Activated CD4-positive, alpha-beta T cell treated with anti-CD3 and anti-CD28 coated beads, Interleukin-2, amount 10 ng/mL, durations not matched to agents 7 days and 5 days (primary cell): ENCODE measurements around the gene HORMAD2. TPM values are rescaled to one million over a fixed set of nuclear protein-coding genes. Genes with fewer than 3 reads are reported as not detected.
"Not testable (repeated sequence)": the region's sequence is repeated elsewhere in the genome, so short reads cannot be mapped to it uniquely, and the experiment has no call there.

Source experiments
- CTCF ChIA-PET: fragments of 350-600 bp; sonication (Branson Sonifier 250); formaldehyde crosslinking; loops from one replicate; lab custom pipeline; 2021; ENCODE audit warnings: antibody characterized with exemption; lab: Charles Lee
- POLR2A ChIA-PET: fragments of 350-600 bp; sonication (Branson Sonifier 250); formaldehyde crosslinking; loops from one replicate; lab custom pipeline; 2021; ENCODE audit warnings: antibody characterized with exemption; lab: Charles Lee
- DNase-seq: peaks from one replicate; pipeline ENCODE4 v3.0.0-alpha.2; 2020
- H3K27ac Mint-ChIP-seq: one replicate; pipeline ENCODE4 v1.8.0; 2021; ENCODE audit warnings: mild to moderate bottlenecking, moderate library complexity, mixed read lengths
- H3K27me3 Mint-ChIP-seq: one replicate; pipeline ENCODE4 v1.8.0; 2021; ENCODE audit warnings: mixed read lengths
- H3K36me3 Mint-ChIP-seq: one replicate; pipeline ENCODE4 v1.8.0; 2021; ENCODE audit warnings: low read depth, mixed read lengths
- H3K4me1 Mint-ChIP-seq: one replicate; pipeline ENCODE4 v1.8.0; 2021; ENCODE audit warnings: mixed read lengths
- H3K4me3 Mint-ChIP-seq: one replicate; pipeline ENCODE4 v1.8.0; 2021; ENCODE audit warnings: mild to moderate bottlenecking, moderate library complexity, mixed read lengths
- H3K9me3 Mint-ChIP-seq: one replicate; pipeline ENCODE4 v1.8.0; 2021; ENCODE audit warnings: mixed read lengths
- total RNA-seq, 2 experiments: library from RNA; stranded (reverse); gene quantifications; one replicate each; pipeline ENCODE4 v1.2.3, GENCODE V29; 2021

The HORMAD2 gene
- total RNA-seq, 2 experiments from 2014 or later: not detected

DNA sequence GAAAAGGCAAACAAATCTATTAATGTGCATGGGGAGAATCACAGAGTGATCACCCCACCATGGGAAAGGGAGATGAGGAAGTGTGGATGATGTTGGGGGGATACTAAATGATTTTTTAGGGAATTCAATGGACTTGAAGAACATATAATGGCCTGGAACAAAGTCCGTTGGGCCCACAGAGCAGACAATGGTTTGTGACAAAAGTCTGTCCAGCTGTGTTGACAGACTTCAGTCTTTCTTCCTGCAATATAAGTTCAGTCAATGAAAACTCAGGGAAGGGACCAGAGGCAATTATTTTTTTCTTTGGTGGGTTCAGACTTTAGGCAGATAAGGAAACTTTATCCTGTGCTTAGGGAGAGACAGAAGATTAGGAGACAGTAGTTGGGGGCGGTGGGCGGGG, 18.0 kb upstream of the HORMAD2 start:
- Mint-ChIP-seq H3K9me3 (peaks cover 14% of the 10 kb centered on the region), H3K36me3 (peaks cover 3% of the 10 kb centered on the region), H3K4me3 (no peak overlapping the region), H3K27me3 (peaks cover 34% of the 10 kb centered on the region), H3K27ac (no peak overlapping the region), H3K4me1 (no peaks in the 10 kb centered on the region)
- no peak for DNase-seq
- CTCF ChIA-PET: no interaction called here
- POLR2A ChIA-PET: no interaction called here

DNA sequence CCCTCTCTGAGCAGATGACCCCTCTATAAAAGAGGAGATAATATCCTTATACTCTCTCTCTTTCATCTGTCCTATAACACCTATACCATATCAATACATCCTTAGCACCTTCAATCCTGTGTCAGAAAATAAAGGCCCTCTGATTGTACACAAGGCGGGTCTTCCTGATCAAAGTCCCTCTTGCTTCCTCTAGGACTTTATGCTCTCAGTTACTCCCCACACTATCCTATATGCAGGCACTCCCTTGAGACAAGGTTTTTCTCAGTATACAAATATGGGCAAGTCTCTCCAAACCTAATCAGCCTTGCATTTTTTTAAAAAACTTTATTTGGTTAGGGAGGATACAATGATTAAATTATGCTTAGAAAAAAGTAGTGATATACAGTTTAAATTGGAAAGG, 17.3 kb upstream of the HORMAD2 start:
- Mint-ChIP-seq H3K27ac (no peak overlapping the region), H3K27me3 (peaks cover 32% of the 10 kb centered on the region), H3K4me3 (no peak overlapping the region), H3K9me3 (peaks cover 11% of the 10 kb centered on the region), H3K36me3 (peaks cover 3% of the 10 kb centered on the region), H3K4me1 (no peaks in the 10 kb centered on the region)
- POLR2A ChIA-PET: no interaction called here
- no peak for DNase-seq
- CTCF ChIA-PET: no interaction called here

DNA sequence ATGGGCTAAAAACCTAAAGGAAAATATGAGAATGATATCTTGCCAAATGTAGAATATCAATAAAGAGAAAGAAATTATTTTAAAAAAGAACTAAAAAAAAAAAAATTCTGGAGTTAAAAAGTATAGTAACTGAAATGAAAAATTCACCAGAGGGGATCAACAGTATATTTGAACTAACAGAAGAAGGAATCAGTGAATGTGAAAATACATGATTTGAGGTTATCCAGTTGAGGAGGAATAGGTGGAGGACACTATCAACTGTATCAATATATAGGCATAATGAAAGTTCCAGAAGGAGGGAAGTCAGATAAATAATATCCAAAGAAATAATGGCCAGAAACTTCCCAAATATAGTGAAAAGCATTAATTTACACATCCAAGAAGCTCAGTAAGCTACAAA, 16.1 kb upstream of the HORMAD2 start:
- DNase-seq: no peak
- ChIA-PET POLR2A (no interaction called here), CTCF (interaction anchor here (1.6 kb wide), 1 partner anchor 13 kb away, joined by 4 read pairs; no protein-coding TSS in a partner anchor)
- Mint-ChIP-seq H3K9me3 (peaks cover 11% of the 10 kb centered on the region), H3K27me3 (peaks cover 30% of the 10 kb centered on the region), H3K36me3 (peaks cover 3% of the 10 kb centered on the region), H3K4me3 (no peak overlapping the region), H3K27ac (no peak overlapping the region), H3K4me1 (no peaks in the 10 kb centered on the region)

DNA sequence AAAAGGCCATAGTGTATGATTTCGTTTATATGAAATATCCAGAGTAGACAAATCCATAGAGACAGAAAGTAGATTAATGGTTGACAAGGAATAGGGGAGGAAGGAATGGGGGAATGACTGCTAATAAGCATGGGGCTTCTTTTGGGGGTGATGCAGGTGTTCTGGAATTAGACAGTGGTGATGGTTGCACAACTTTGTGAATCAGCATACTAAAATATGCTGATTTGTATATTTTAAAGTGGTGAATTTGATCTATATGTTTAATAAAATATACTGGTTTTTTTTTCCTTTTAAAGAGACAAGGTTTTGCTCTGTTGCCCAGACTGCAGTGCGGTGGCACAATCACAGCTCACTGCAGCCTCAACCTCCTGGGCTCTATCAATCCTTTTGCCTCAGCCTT, 6.5 kb upstream of the HORMAD2 start:
- POLR2A ChIA-PET: no interaction called here

DNA sequence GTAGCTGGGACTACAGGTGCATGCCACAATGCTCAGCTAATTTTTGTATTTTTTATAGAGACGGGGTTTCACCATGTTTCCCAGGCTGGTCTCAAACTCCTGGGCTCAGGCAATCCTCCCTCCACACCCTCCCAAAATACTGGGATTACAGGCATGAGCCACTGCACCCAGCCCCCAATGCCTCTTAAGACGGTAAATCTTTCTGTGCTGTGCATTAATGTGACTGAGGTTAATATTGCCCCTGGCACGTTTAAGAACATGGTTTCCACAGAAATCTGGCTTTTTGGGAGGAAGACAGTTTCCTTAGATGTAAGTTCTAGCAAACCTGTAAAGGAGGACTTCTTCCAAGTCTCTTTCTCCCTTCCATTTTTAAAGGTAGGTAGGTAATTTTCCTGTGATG, 6.1 kb upstream of the HORMAD2 start:
- H3K4me1 Mint-ChIP-seq: peaks cover 10% of the 10 kb centered on the region
- POLR2A ChIA-PET: no interaction called here
- H3K9me3 Mint-ChIP-seq: no peaks in the 10 kb centered on the region
- CTCF ChIA-PET: no interaction called here
- DNase-seq: no peak
- no peak overlapping the region for H3K4me3 Mint-ChIP-seq
- peaks cover 30% of the 10 kb centered on the region for H3K27me3 Mint-ChIP-seq
- H3K27ac Mint-ChIP-seq: no peak overlapping the region
- no peaks in the 10 kb centered on the region for H3K36me3 Mint-ChIP-seq

More for the DNA sequence above, 6.5 kb upstream of the HORMAD2 start:
- Mint-ChIP-seq H3K9me3 (no peaks in the 10 kb centered on the region), H3K4me3 (no peak overlapping the region), H3K36me3 (no peaks in the 10 kb centered on the region), H3K4me1 (peaks cover 6% of the 10 kb centered on the region), H3K27me3 (peaks cover 30% of the 10 kb centered on the region), H3K27ac (no peak overlapping the region)
- DNase-seq: no peak
- CTCF ChIA-PET: no interaction called here

DNA sequence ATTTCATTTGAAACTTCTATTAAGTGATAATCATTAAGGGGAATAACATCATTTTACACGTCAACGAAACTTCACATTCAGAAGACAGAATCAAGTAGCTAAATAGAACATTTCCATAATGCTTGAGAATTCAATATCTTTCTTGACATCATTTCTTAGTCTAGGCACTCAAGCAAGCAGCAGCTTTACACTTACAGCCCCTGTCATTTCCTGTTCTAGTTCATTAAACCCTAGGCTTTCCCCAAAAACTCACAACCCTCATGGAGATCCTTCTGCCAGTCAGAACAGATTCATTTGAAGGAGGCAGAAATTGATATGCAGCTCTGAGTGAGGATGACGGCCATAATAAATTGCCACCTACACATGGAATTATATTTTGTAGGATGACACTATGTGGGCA, 5.3 kb upstream of the HORMAD2 start:
- CTCF ChIA-PET: interaction anchor here (0.6 to 1.1 kb wide), 3 partner anchors 10 to 181 kb away, joined by 3 to 5 read pairs (median 3); no protein-coding TSS in a partner anchor

DNA sequence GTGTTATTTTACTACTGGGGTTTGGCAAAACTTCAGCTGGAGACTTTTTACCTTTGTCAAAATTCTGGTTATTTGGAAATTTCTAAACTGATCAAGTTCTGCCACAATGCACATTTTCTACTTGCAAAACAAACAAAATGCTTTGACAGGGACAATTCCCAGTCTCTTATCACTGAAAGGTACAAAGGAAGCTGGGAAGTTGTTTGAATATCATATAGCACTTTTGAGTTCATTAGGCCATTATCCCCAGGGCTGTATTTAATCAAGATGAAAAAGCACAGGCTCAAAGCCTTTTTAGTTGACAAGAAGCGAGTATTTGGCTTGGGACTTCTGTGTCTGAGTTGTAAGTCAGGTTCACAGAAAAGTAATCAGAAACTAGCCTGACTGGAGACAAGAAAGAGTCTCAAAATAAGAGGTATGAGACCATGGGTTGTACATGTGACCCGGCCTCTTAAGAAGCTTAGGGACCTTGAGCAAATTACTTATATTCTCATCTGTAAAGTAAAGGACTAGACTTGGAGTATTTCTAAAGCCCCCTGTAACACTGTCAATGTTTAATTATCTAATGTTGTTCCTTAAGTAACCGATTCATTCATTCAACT, 2.9 kb upstream of the HORMAD2 start:
- CTCF ChIA-PET: interaction anchor here (0.6 to 1.2 kb wide), 2 partner anchors 12 to 210 kb away, joined by 3 read pairs; no protein-coding TSS in a partner anchor

More for the DNA sequence above, 5.3 kb upstream of the HORMAD2 start:
- no peaks in the 10 kb centered on the region for H3K9me3 Mint-ChIP-seq
- POLR2A ChIA-PET: interaction anchor here (0.6 kb wide), 1 partner anchor 498 kb away, joined by 4 read pairs; no protein-coding TSS in a partner anchor
- no peak overlapping the region for H3K27ac Mint-ChIP-seq
- no peak overlapping the region for H3K4me3 Mint-ChIP-seq
- no peak for DNase-seq
- peaks cover 11% of the 10 kb centered on the region for H3K4me1 Mint-ChIP-seq
- peaks cover 27% of the 10 kb centered on the region for H3K27me3 Mint-ChIP-seq
- no peaks in the 10 kb centered on the region for H3K36me3 Mint-ChIP-seq

DNA sequence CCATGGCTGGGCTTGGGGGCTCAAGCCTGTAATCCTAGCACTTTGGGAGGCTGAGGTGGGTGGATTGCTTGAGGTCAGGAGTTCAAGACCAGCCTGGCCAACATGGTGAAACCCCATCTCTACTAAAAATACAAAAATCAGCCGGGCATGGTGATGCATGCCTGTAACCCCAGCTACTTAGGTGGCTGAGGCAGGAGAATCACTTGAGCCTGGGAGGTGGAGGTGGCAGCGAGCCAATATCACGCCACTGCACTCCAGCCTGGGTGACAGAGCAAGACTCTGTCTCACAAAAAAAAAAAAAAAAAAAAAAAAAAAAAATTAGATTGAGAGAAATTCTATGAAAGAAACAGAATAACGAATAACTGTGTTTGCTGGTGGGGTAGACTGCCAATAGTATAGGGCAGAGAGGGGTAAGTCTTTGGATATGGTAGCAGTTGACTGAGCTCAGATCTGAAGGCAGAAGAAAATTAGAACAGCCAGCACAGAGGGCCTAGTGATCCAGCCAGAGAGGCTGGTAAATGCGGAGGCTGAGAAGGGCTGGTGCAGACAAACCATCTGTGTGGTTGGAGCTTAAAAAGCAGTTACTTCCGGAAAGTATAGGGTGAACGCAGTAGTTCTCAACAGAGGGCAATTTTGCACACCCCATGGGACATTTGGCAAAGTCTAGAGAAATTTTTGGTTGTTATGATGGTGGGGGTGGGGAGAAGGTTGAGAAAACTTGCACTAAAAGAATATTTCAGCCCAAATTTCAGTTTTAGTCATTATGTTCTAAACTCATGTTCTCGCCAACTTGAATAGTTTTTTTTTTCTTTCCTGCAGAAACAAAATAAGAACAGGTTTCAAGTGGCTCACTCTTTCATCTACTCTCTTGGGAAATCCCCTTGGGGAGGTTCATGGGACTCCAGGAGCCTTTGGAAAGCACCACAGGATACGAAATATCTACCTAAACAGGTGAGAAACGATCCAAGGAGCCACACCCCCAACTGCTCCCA, 1.6 kb upstream of the HORMAD2 start:
- H3K4me3 Mint-ChIP-seq: no peak overlapping the region
- peaks cover 11% of the 10 kb centered on the region for H3K4me1 Mint-ChIP-seq
- ChIA-PET CTCF (interaction anchor here (0.6 kb wide), 1 partner anchor 12 kb away, joined by 4 read pairs; no protein-coding TSS in a partner anchor), POLR2A (no interaction called here)
- peak; percentile 26 for DNase-seq
- no peaks in the 10 kb centered on the region for H3K9me3 Mint-ChIP-seq
- H3K27me3 Mint-ChIP-seq: peaks cover 18% of the 10 kb centered on the region
- peak overlapping the region; percentile 61 for H3K27ac Mint-ChIP-seq
- H3K36me3 Mint-ChIP-seq: no peaks in the 10 kb centered on the region

More for the DNA sequence above, 2.9 kb upstream of the HORMAD2 start:
- POLR2A ChIA-PET: interaction anchor here (0.5 kb wide), 1 partner anchor 407 kb away, joined by 3 read pairs; no protein-coding TSS in a partner anchor
- H3K36me3 Mint-ChIP-seq: no peaks in the 10 kb centered on the region
- peaks cover 11% of the 10 kb centered on the region for H3K4me1 Mint-ChIP-seq
- no peaks in the 10 kb centered on the region for H3K9me3 Mint-ChIP-seq
- H3K4me3 Mint-ChIP-seq: no peak overlapping the region
- no peak overlapping the region for H3K27ac Mint-ChIP-seq
- peaks cover 21% of the 10 kb centered on the region for H3K27me3 Mint-ChIP-seq
- DNase-seq: no peak

DNA sequence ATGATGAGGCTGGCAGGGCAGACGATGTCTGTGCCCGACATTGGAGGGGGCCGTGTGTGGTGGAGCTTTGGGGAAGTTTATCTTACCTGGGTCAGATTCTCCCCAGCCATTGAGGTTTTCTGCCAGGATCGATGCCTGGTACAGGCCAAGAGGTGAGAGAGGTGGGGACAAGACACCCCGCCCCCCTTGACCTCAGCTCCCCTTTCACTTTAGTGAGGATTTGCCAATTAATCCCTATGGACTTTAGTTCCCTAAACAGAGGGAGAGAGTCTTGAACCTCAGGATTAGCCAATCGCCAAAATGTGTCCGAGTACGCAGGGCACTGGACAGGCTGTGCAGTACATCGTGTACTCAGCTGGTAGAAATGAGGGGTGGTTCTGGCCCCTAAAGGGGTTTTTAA, 541 bp downstream of the HORMAD2 start:
- Mint-ChIP-seq H3K27ac (no peak overlapping the region), H3K36me3 (no peaks in the 10 kb centered on the region), H3K27me3 (peaks cover 5% of the 10 kb centered on the region), H3K4me1 (peaks cover 14% of the 10 kb centered on the region), H3K4me3 (no peak overlapping the region), H3K9me3 (peaks cover 5% of the 10 kb centered on the region)
- ChIA-PET CTCF (interaction anchor here (0.6 to 1.1 kb wide), 3 partner anchors 10 to 196 kb away, joined by 3 to 4 read pairs (median 3); no protein-coding TSS in a partner anchor), POLR2A (no interaction called here)
- no peak for DNase-seq

DNA sequence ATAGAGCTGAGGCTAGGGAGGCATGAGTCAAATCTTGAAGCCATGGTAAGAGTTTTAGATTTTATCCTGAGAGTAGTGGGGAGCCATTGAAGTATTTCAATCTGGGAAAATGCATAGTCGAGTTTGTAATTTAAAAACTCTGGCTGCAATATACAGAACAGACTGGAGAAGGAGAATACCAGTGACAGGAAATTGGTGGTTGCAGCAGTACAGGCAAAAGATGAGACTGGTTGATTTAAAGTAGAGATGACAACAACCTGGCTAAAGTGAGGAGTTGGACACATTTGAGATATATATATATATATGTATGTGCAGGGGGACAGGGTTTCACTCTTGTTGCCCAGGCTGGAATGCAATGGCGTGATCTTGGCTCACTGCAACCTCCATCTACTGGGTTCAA, 6.2 kb downstream of the HORMAD2 start:
- no peak for DNase-seq
- H3K27ac Mint-ChIP-seq: peak overlapping the region; percentile 15
- POLR2A ChIA-PET: no interaction called here
- H3K4me3 Mint-ChIP-seq: no peak overlapping the region
- peaks cover 21% of the 10 kb centered on the region for H3K4me1 Mint-ChIP-seq
- no peaks in the 10 kb centered on the region for H3K36me3 Mint-ChIP-seq
- peaks cover 9% of the 10 kb centered on the region for H3K27me3 Mint-ChIP-seq
- peaks cover 5% of the 10 kb centered on the region for H3K9me3 Mint-ChIP-seq
- CTCF ChIA-PET: interaction anchor here (0.9 kb wide), 1 partner anchor 13 kb away, joined by 3 read pairs; no protein-coding TSS in a partner anchor

DNA sequence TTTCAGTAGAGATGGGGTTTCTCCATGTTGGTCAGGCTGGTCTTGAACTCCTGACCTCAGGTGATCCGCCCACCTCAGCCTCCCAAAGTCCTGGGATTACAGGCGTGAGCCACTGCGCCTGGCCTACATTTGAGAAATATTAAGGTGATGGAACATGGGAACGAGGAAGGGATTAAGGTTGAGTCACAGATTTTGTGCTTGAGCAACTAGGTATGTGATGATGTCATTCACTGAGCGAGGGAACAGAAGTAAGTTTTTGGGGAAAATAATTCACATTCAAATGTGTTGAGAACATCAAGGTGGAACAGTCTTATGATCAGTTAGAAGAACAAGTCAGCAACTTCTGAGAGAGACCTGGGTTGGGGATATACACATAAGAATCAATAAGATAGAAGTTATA, 6.8 kb downstream of the HORMAD2 start:
- DNase-seq, H3K4me3 Mint-ChIP-seq, H3K27me3 Mint-ChIP-seq, POLR2A ChIA-PET, H3K36me3 Mint-ChIP-seq, H3K9me3 Mint-ChIP-seq, CTCF ChIA-PET: not testable (repeated sequence)
- peaks cover 21% of the 10 kb centered on the region for H3K4me1 Mint-ChIP-seq
- H3K27ac Mint-ChIP-seq: peak overlapping the region; percentile 37

DNA sequence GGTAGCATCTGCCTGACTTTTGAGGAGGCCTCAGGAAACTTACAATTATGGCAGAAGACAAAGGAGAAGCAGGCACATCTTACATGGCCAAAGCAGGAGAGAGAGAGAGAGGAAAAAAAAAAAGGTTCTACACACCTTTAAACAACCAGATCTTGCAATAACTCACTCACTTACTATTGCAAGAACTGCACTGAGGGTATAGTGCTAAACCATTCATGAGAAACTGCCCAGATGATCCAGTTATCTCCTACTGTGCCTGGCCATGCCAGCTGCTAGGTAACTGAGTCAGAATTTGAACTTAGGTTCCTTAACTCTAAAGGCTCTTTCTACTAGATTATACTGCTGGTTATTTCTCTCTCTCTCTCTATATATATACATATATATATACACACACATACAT, 7.3 kb downstream of the HORMAD2 start:
- no peaks in the 10 kb centered on the region for H3K36me3 Mint-ChIP-seq
- CTCF ChIA-PET: no interaction called here
- DNase-seq: no peak
- peaks cover 5% of the 10 kb centered on the region for H3K9me3 Mint-ChIP-seq
- POLR2A ChIA-PET: no interaction called here
- peaks cover 21% of the 10 kb centered on the region for H3K4me1 Mint-ChIP-seq
- H3K27ac Mint-ChIP-seq: peak overlapping the region; percentile 37
- H3K4me3 Mint-ChIP-seq: no peak overlapping the region
- H3K27me3 Mint-ChIP-seq: peaks cover 10% of the 10 kb centered on the region
